ENCODE measurements around the gene MCOLN3.
"Not testable (repeated sequence)": the region's sequence is repeated elsewhere in the genome, so short reads cannot be mapped to it uniquely, and the experiment has no call there.

DNA sequence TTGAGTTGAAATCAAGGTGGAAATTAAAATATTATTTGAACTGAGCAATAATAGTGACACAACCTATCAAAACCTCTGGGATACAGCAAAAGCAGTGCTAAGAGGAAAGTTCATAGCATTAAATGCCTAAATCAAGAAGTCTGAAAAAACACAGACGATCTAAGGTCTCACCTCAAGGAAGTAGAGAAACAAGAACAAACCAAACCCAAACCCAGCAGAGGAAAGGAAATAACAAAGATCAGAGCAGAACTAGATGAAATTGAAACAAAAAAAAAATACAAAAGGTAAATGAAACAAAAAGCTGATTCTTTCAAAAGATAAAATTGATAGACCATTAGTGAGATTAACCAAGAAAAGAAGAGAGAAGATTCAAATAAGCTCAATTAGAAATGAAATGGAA lies 42.7 kb downstream of the MCOLN3 start:
- TF ChIP-seq, protein P1, sequence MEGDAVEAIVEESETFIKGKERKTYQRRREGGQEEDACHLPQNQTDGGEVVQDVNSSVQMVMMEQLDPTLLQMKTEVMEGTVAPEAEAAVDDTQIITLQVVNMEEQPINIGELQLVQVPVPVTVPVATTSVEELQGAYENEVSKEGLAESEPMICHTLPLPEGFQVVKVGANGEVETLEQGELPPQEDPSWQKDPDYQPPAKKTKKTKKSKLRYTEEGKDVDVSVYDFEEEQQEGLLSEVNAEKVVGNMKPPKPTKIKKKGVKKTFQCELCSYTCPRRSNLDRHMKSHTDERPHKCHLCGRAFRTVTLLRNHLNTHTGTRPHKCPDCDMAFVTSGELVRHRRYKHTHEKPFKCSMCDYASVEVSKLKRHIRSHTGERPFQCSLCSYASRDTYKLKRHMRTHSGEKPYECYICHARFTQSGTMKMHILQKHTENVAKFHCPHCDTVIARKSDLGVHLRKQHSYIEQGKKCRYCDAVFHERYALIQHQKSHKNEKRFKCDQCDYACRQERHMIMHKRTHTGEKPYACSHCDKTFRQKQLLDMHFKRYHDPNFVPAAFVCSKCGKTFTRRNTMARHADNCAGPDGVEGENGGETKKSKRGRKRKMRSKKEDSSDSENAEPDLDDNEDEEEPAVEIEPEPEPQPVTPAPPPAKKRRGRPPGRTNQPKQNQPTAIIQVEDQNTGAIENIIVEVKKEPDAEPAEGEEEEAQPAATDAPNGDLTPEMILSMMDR (conservative IDR thresholded peaks at IDR 0.05 in 1 of 2, IDR thresholded peaks at IDR 0.05 in 1 of 2; ENCODE audit: low read depth in 1 of 2, low read length in 2 of 2), result not testable (repeated sequence)
- not testable (repeated sequence) for TF ChIP-seq EZH2 (IDR thresholded peaks at IDR 0.05; ENCODE audit: low read length, missing control alignments)
